ENCODE results near the gene RNF148. TPM values are rescaled to one million over a fixed set of nuclear protein-coding genes. Genes with fewer than 3 reads are reported as not detected.

The RNF148 gene
- polyA plus RNA-seq, 2 of the 4 experiments (the other 2 are of a cell fraction) = not detected

DNA sequence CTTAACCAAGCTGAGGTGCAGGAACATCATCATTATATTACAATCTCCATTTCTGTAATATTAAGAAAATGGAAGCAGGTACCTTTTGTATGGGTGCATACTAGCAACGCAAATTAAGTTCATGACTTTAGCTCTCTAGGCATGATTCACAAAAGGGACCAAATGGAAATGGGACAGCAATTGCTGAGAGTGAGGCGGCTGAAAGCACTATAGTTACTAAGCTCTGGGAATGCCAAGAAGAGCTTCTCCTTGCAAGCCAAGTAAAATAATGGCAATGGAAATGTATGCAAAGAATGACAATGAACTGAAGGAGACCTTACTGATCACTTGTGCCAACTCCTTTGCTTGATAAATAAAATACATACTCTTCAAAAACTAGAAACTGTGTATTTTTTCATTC is 36.2 kb upstream of the RNF148 start:
- DNase-seq (ENCODE audit: low read depth in 1 of 2, low spot score in 1 of 2) (no peak), FAIRE-seq (no peak), ATAC-seq (no peak)
- WGBS (ENCODE audit: missing lambda C conversion rate) = 29% methylated on average over 2 of the region's 2 CpGs
- TF ChIP-seq HOXA7 (CRISPR knock-in tag; IDR thresholded peaks at IDR 0.05) = no peak
- TF ChIP-seq, protein P1, sequence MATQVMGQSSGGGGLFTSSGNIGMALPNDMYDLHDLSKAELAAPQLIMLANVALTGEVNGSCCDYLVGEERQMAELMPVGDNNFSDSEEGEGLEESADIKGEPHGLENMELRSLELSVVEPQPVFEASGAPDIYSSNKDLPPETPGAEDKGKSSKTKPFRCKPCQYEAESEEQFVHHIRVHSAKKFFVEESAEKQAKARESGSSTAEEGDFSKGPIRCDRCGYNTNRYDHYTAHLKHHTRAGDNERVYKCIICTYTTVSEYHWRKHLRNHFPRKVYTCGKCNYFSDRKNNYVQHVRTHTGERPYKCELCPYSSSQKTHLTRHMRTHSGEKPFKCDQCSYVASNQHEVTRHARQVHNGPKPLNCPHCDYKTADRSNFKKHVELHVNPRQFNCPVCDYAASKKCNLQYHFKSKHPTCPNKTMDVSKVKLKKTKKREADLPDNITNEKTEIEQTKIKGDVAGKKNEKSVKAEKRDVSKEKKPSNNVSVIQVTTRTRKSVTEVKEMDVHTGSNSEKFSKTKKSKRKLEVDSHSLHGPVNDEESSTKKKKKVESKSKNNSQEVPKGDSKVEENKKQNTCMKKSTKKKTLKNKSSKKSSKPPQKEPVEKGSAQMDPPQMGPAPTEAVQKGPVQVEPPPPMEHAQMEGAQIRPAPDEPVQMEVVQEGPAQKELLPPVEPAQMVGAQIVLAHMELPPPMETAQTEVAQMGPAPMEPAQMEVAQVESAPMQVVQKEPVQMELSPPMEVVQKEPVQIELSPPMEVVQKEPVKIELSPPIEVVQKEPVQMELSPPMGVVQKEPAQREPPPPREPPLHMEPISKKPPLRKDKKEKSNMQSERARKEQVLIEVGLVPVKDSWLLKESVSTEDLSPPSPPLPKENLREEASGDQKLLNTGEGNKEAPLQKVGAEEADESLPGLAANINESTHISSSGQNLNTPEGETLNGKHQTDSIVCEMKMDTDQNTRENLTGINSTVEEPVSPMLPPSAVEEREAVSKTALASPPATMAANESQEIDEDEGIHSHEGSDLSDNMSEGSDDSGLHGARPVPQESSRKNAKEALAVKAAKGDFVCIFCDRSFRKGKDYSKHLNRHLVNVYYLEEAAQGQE (IDR thresholded peaks at IDR 0.05) = no peak
- no peak for TF ChIP-seq ESRRA (IDR thresholded peaks at IDR 0.05; ENCODE audit: borderline replicate concordance, low read length)
- no peak for TF ChIP-seq RCOR1 (IDR thresholded peaks at IDR 0.05; ENCODE audit: low read depth, low read length)
- no peak for TF ChIP-seq KDM5A (IDR thresholded peaks at IDR 0.05)
- TF ChIP-seq FOSB (CRISPR knock-in tag; IDR thresholded peaks at IDR 0.05) = no peak
- no peak for TF ChIP-seq EP300 (IDR thresholded peaks at IDR 0.05)
- no peak for TF ChIP-seq CHD4 (IDR thresholded peaks at IDR 0.05; ENCODE audit: borderline replicate concordance)
- Histone ChIP-seq H3K4me2 (no peak overlapping the region), H3K9me3 (no peaks in the 10 kb centered on the region), H3K4me1 (no peaks in the 10 kb centered on the region), H3K4me3 (no peak overlapping the region), H3K27ac (no peak overlapping the region)
- ChIA-PET CTCF (interaction anchor here (1.4 kb wide), 1 partner anchor 9 kb away, joined by 3 read pairs; no protein-coding TSS in a partner anchor), POLR2A (no interaction called here)

DNA sequence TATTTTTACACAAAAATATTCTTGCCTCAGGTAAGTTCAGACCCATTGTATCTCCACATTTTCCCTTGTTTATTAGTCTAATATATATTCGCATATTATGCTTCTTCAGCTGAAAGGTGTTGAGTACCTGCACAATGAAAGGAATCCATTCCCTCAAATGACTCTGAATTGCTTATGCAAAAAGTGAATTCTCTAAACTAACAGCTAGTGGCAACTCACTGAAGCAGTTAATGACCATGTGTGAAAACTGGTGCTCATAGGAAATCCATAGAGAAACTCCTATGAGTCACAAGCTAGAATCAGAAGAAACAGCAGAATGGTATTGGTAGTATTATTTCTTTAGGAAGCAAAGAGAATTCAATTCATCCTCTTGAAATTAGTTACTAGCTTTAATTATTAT is 33.5 kb upstream of the RNF148 start:
- ATAC-seq (no peak), FAIRE-seq (no peak), DNase-seq (ENCODE audit: low read depth in 1 of 2, low spot score in 1 of 2) (no peak)
- no peak overlapping the region for H3K4me3 ChIP-seq
- no peak overlapping the region for H3K4me2 ChIP-seq
- POLR2A ChIA-PET = no interaction called here
- 10% methylated on average over 1 of the region's 1 CpG for WGBS (ENCODE audit: missing lambda C conversion rate)
- no peaks in the 10 kb centered on the region for H3K4me1 ChIP-seq
- CTCF ChIA-PET = no interaction called here
- no peak overlapping the region for H3K27ac ChIP-seq
- no peaks in the 10 kb centered on the region for H3K9me3 ChIP-seq
- no peak for TF ChIP-seq HOXA7 (CRISPR knock-in tag; IDR thresholded peaks at IDR 0.05)
- no peak for TF ChIP-seq TP53 (CRISPR knock-in tag; IDR thresholded peaks at IDR 0.05)
- TF ChIP-seq, protein P2, sequence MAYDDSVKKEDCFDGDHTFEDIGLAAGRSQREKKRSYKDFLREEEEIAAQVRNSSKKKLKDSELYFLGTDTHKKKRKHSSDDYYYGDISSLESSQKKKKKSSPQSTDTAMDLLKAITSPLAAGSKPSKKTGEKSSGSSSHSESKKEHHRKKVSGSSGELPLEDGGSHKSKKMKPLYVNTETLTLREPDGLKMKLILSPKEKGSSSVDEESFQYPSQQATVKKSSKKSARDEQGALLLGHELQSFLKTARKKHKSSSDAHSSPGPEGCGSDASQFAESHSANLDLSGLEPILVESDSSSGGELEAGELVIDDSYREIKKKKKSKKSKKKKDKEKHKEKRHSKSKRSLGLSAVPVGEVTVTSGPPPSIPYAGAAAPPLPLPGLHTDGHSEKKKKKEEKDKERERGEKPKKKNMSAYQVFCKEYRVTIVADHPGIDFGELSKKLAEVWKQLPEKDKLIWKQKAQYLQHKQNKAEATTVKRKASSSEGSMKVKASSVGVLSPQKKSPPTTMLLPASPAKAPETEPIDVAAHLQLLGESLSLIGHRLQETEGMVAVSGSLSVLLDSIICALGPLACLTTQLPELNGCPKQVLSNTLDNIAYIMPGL (CRISPR knock-in tag; IDR thresholded peaks at IDR 0.05; ENCODE audit: borderline replicate concordance) = no peak
- TF ChIP-seq, protein P1 (IDR thresholded peaks at IDR 0.05) = no peak

DNA sequence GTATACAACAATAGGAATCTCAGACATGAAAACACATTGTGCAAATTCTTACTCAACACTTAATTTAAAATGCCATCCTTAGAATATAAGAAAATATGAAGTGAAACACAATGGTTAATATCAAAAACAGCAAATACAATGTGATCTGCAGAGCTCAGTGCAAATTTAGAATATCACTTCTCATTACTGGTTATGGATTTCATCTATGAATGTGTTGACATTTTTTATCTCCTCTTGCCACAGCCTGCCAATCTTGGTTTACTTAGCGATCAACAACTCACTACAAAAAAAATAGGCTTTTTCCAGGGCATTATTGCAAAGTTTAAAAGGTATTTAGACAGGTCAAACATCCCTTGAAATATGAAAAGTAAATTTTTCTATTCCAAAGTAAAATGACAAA is 25.0 kb upstream of the RNF148 start:
- WGBS (ENCODE audit: missing lambda C conversion rate) = 0% methylated on average over 1 of the region's 1 CpG
- no peaks in the 10 kb centered on the region for H3K4me1 ChIP-seq
- no peak for TF ChIP-seq MYC (IDR thresholded peaks at IDR 0.05; ENCODE audit: borderline replicate concordance, low read length)
- no peak for TF ChIP-seq CBX2 (IDR thresholded peaks at IDR 0.05; ENCODE audit: borderline replicate concordance, low read depth)
- TF ChIP-seq ZNF302 (CRISPR knock-in tag; IDR thresholded peaks at IDR 0.05) = no peak
- no peak for TF ChIP-seq CHD4 (IDR thresholded peaks at IDR 0.05; ENCODE audit: borderline replicate concordance)
- TF ChIP-seq KDM1A (IDR thresholded peaks at IDR 0.05; ENCODE audit: low read depth) = no peak
- TF ChIP-seq JUN (IDR thresholded peaks at IDR 0.05) = no peak
- POLR2A ChIA-PET = no interaction called here
- ATAC-seq (no peak), FAIRE-seq (no peak), DNase-seq (ENCODE audit: low read depth in 1 of 2, low spot score in 1 of 2) (no peak)
- no peak overlapping the region for H3K4me3 ChIP-seq
- CTCF ChIA-PET = no interaction called here
- H3K4me2 ChIP-seq = no peak overlapping the region
- no peak overlapping the region for H3K27ac ChIP-seq
- H3K9me3 ChIP-seq = no peaks in the 10 kb centered on the region

Measured in A549 (cell line).